ENCODE results near the gene ABCC5.

ABCC5 gene

DNA sequence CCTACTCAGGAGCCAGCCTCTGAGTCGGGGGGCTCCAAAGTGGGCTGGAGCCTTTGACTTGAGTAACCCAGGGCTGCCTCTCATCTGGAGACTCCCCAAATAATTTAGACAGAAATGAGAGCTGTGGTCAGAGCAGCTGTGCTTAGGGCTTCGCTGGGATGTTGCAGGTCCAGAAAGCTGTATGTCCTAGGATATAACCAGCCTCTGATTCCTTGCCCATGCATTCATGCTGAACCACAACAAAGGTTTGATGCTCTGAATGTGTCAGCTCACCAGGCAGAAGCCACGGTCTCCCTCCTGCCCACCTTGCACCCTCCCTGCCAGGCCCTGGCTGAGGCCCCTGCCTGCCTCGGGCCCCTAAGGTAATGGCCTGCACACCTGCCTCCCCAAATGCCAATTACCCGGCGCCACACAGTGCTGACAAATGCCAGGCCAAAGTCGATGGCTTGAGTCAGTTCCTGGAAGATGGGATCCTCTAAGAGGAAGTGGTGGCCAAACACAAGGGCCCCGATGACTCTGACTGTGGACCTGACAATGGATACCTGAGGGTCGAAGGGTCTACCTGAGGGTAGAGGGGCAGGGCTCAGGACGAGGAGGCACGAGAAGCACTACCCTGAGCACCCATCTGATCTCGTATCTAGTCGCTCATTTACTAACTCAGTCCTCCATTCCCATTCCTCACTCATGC lies 111.3 kb downstream of the ABCC5 start:
- TF ChIP-seq ZNF274 (IDR thresholded peaks at IDR 0.05; ENCODE audit: low read depth, low read length): no peak
- TF ChIP-seq SUZ12 (IDR thresholded peaks at IDR 0.05; ENCODE audit: extremely low read depth, insufficient read depth, insufficient read length): no peak
- no peak for TF ChIP-seq YY1 (IDR thresholded peaks at IDR 0.05; ENCODE audit: insufficient read depth, insufficient read length)
- H3K9me3 ChIP-seq (ENCODE audit: insufficient read depth, low read length): no peaks in the 10 kb centered on the region
- H3K4me3 ChIP-seq (ENCODE audit: insufficient read length, low read depth): no peak overlapping the region

GRCh38 chr3:183904833-183905780 lies 112.6 kb downstream of the ABCC5 start:
- Histone ChIP-seq H3K4me1 (ENCODE audit: insufficient read depth, insufficient read length) (peaks cover 7% of the 10 kb centered on the region), H3K4me3 (ENCODE audit: insufficient read length, low read depth) (no peak overlapping the region), H3K9ac (ENCODE audit: insufficient read length, low read depth) (no peak overlapping the region), H3K27me3 (ENCODE audit: insufficient read depth, insufficient read length) (no peaks in the 10 kb centered on the region), H3K9me3 (ENCODE audit: insufficient read depth, low read length) (no peaks in the 10 kb centered on the region), H3K36me3 (ENCODE audit: insufficient read depth, insufficient read length, low read length) (no peaks in the 10 kb centered on the region)
- DNase-seq (ENCODE audit: low read depth, low spot score): no peak
- TF ChIP-seq ZNF274 (IDR thresholded peaks at IDR 0.05; ENCODE audit: low read depth, low read length): no peak
- TF ChIP-seq YY1 (IDR thresholded peaks at IDR 0.05; ENCODE audit: insufficient read depth, insufficient read length): no peak
- TF ChIP-seq SUZ12 (IDR thresholded peaks at IDR 0.05; ENCODE audit: extremely low read depth, insufficient read depth, insufficient read length): no peak

More for the DNA sequence above, 111.3 kb downstream of the ABCC5 start:
- Histone ChIP-seq H3K4me1 (ENCODE audit: insufficient read depth, insufficient read length) (peaks cover 7% of the 10 kb centered on the region), H3K36me3 (ENCODE audit: insufficient read depth, insufficient read length, low read length) (no peaks in the 10 kb centered on the region), H3K9ac (ENCODE audit: insufficient read length, low read depth) (no peak overlapping the region), H3K27me3 (ENCODE audit: insufficient read depth, insufficient read length) (no peaks in the 10 kb centered on the region)
- DNase-seq (ENCODE audit: low read depth, low spot score): no peak

DNA sequence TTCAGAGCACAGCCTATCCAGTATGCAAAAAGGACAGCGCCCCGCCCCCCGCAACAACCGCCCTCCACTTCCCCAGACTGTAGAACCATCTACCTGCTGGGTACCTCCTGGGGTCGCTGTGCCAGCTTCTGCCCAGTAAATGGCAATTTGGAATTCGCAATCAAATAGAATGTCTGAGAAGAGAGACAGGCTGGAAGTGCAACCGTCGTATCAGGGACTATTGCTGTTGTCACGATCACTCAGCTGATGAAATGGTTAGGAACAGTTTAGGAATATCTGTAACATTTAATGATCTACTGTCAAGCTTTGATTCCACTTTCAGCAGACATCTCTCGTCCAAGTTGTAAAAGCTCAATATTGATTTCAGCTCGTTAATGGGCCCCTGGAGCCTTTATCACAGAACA lies 119.7 kb downstream of the ABCC5 start:
- Histone ChIP-seq H3K9ac (ENCODE audit: insufficient read length, low read depth) (no peak overlapping the region), H3K36me3 (ENCODE audit: insufficient read depth, insufficient read length, low read length) (no peaks in the 10 kb centered on the region), H3K9me3 (ENCODE audit: insufficient read depth, low read length) (no peaks in the 10 kb centered on the region), H3K27me3 (ENCODE audit: insufficient read depth, insufficient read length) (no peaks in the 10 kb centered on the region), H3K4me1 (ENCODE audit: insufficient read depth, insufficient read length) (peaks cover 3% of the 10 kb centered on the region), H3K4me3 (ENCODE audit: insufficient read length, low read depth) (no peak overlapping the region)
- TF ChIP-seq ZNF274 (IDR thresholded peaks at IDR 0.05; ENCODE audit: low read depth, low read length): no peak
- TF ChIP-seq SUZ12 (IDR thresholded peaks at IDR 0.05; ENCODE audit: extremely low read depth, insufficient read depth, insufficient read length): no peak
- no peak for TF ChIP-seq YY1 (IDR thresholded peaks at IDR 0.05; ENCODE audit: insufficient read depth, insufficient read length)
- no peak for DNase-seq (ENCODE audit: low read depth, low spot score)

GRCh38 chr3:183897606-183898005 lies 120.1 kb downstream of the ABCC5 start:
- DNase-seq (ENCODE audit: low read depth, low spot score): no peak
- H3K27me3 ChIP-seq (ENCODE audit: insufficient read depth, insufficient read length): no peaks in the 10 kb centered on the region
- H3K9me3 ChIP-seq (ENCODE audit: insufficient read depth, low read length): no peaks in the 10 kb centered on the region
- TF ChIP-seq SUZ12 (IDR thresholded peaks at IDR 0.05; ENCODE audit: extremely low read depth, insufficient read depth, insufficient read length) (no peak), ZNF274 (IDR thresholded peaks at IDR 0.05; ENCODE audit: low read depth, low read length) (no peak), YY1 (IDR thresholded peaks at IDR 0.05; ENCODE audit: insufficient read depth, insufficient read length) (no peak)
- no peak overlapping the region for H3K9ac ChIP-seq (ENCODE audit: insufficient read length, low read depth)
- H3K36me3 ChIP-seq (ENCODE audit: insufficient read depth, insufficient read length, low read length): no peaks in the 10 kb centered on the region
- no peak overlapping the region for H3K4me3 ChIP-seq (ENCODE audit: insufficient read length, low read depth)
- peaks cover 3% of the 10 kb centered on the region for H3K4me1 ChIP-seq (ENCODE audit: insufficient read depth, insufficient read length)

GRCh38 chr3:183896610-183897009 lies 121.1 kb downstream of the ABCC5 start:
- TF ChIP-seq SUZ12 (IDR thresholded peaks at IDR 0.05; ENCODE audit: extremely low read depth, insufficient read depth, insufficient read length) (no peak), ZNF274 (IDR thresholded peaks at IDR 0.05; ENCODE audit: low read depth, low read length) (no peak), YY1 (IDR thresholded peaks at IDR 0.05; ENCODE audit: insufficient read depth, insufficient read length) (no peak)

DNA sequence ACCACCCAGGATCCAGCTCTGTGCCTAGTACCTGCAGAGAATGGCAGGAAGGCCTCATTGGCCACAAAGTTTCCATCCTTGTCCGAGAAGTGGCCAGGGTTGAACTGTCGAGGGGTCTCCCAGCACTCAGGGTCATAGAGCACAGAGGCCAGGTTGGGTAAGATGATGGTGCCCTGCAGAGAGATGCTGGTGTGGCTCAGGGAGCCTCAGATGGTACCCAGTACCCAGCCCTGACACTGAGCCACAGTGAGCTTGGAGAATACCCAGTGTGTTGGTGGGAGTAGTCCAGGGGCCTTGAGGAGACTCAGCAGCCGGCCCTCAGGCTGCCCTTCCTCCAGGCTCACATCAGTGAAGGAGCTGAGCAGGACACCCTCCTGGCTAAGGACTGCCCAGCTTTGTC lies 121.5 kb downstream of the ABCC5 start:
- no peaks in the 10 kb centered on the region for H3K9me3 ChIP-seq (ENCODE audit: insufficient read depth, low read length)
- H3K4me3 ChIP-seq (ENCODE audit: insufficient read length, low read depth): no peak overlapping the region
- no peak overlapping the region for H3K9ac ChIP-seq (ENCODE audit: insufficient read length, low read depth)
- H3K4me1 ChIP-seq (ENCODE audit: insufficient read depth, insufficient read length): peaks cover 3% of the 10 kb centered on the region
- no peak for DNase-seq (ENCODE audit: low read depth, low spot score)
- H3K27me3 ChIP-seq (ENCODE audit: insufficient read depth, insufficient read length): no peaks in the 10 kb centered on the region
- no peak for TF ChIP-seq ZNF274 (IDR thresholded peaks at IDR 0.05; ENCODE audit: low read depth, low read length)
- TF ChIP-seq YY1 (IDR thresholded peaks at IDR 0.05; ENCODE audit: insufficient read depth, insufficient read length): no peak
- no peak for TF ChIP-seq SUZ12 (IDR thresholded peaks at IDR 0.05; ENCODE audit: extremely low read depth, insufficient read depth, insufficient read length)
- H3K36me3 ChIP-seq (ENCODE audit: insufficient read depth, insufficient read length, low read length): no peaks in the 10 kb centered on the region

More at GRCh38 chr3:183896610-183897009, 121.1 kb downstream of the ABCC5 start:
- peaks cover 3% of the 10 kb centered on the region for H3K4me1 ChIP-seq (ENCODE audit: insufficient read depth, insufficient read length)
- no peaks in the 10 kb centered on the region for H3K27me3 ChIP-seq (ENCODE audit: insufficient read depth, insufficient read length)
- no peaks in the 10 kb centered on the region for H3K36me3 ChIP-seq (ENCODE audit: insufficient read depth, insufficient read length, low read length)
- no peaks in the 10 kb centered on the region for H3K9me3 ChIP-seq (ENCODE audit: insufficient read depth, low read length)
- no peak overlapping the region for H3K4me3 ChIP-seq (ENCODE audit: insufficient read length, low read depth)
- no peak for DNase-seq (ENCODE audit: low read depth, low spot score)
- no peak overlapping the region for H3K9ac ChIP-seq (ENCODE audit: insufficient read length, low read depth)

DNA sequence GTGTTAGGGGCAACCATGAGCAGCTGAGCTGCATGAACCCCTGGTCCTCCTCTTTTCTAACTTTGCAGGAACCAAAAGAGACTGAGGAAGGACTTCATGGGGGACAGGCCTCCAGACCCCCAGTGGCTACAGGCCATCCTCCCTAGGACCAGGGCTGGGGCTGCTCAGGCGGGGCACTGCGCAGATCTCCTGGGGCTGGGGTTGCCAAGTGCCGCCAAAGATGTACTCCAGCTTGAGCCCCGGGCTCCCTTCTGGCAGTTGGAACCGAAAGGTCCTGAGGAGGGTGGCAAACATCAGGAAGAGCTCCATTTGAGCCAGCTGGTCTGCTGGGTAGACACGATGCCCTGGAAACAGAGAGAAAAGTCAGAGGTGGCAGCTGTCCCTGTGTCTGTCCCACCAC lies 121.9 kb downstream of the ABCC5 start:
- Histone ChIP-seq H3K27me3 (ENCODE audit: insufficient read depth, insufficient read length) (no peaks in the 10 kb centered on the region), H3K9me3 (ENCODE audit: insufficient read depth, low read length) (no peaks in the 10 kb centered on the region), H3K4me3 (ENCODE audit: insufficient read length, low read depth) (no peak overlapping the region), H3K4me1 (ENCODE audit: insufficient read depth, insufficient read length) (peaks cover 3% of the 10 kb centered on the region), H3K9ac (ENCODE audit: insufficient read length, low read depth) (no peak overlapping the region), H3K36me3 (ENCODE audit: insufficient read depth, insufficient read length, low read length) (no peaks in the 10 kb centered on the region)
- no peak for TF ChIP-seq YY1 (IDR thresholded peaks at IDR 0.05; ENCODE audit: insufficient read depth, insufficient read length)
- no peak for TF ChIP-seq ZNF274 (IDR thresholded peaks at IDR 0.05; ENCODE audit: low read depth, low read length)
- no peak for TF ChIP-seq SUZ12 (IDR thresholded peaks at IDR 0.05; ENCODE audit: extremely low read depth, insufficient read depth, insufficient read length)
- no peak for DNase-seq (ENCODE audit: low read depth, low spot score)

Measured in NT2/D1 (cell line).